Embryonic facial prominence (tissue), 1 donor: ENCODE data around the gene PRKD1.

ENCODE experiments used
- DNase-seq: peaks from one replicate; pipeline ENCODE4 v3.0.0-alpha.2; 2016; ENCODE audit errors: extremely low spot score

Gene PRKD1

DNA sequence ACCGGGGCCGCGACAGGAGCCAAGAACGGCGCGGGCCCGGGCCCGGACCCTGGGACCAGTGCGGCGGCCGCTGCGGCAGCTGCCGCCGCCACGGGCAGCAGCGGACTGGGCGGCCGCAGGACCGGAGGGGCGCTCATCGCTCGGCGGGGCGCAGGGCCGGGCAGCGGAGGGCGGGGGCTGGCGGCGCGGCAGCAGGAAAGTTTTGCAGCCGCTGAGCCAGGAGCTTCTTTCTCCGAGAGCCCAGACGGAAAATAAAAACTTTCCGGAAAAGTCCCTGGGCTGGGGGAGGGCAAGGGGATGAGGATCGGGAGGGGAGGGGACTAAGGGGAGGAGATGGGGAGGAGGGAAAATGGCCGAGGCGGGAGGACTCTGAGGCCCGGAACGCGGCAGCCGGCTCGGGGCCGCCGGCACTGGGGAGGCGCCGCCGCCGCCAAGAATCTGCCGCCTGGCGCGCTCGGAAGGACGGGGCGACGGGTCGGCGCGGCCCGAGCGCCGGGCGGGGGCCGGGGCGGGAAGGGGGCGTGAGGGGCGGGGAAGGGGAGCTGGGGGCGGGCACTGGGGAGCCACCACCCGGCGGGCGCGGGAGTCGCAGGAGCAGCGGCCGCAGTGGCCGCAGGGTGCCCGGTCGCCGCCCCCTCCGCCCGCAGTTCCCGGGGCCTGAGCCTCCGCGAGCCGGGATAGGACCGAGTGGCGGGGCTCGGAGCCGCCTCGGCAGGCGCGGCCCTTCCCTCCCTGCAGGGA is at the start of gene PRKD1:
Gene PRKD1 (minus strand): TSS at position 472 of the 741 bp plus-strand sequence.
- no peak for DNase-seq

DNA sequence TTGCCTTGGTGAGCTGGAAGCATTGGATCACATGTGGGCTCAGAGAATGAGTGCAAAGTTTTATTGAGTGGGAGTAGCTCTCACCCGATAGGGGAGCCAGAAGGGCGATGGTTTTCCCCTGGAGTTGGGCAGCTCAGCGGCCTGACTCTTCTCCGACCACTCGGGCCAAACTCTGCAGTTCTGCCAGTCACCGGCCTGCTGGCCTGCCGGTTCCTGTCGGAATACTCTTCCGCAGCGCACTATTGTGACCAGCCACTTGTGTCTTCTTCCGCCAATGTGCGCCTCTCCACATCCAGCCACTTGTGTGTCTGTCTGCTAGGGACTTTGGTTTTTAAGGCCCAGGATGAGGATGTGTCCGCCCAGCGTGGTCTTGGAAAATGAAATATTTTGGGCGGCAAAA is 43.5 kb upstream of the PRKD1 start:
- DNase-seq = no peak

DNA sequence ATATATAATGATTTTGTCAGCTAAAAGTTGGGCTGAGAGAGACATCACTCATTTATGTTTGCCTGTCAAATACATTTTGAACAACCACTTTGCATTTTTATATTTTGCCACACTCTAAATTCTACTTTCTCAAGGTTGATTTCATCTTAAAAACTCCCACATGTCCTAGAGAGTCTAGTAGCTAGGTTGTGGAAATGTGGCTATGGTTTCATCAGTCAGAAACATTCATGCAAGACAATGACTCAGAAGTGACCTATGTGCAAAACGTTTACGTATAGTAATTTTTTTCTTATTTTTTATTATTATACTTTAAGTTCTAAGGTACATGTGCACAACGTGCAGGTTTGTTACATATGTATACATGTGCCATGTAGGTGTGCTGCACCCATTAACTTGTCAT is 27.4 kb upstream of the PRKD1 start:
- no peak for DNase-seq

DNA sequence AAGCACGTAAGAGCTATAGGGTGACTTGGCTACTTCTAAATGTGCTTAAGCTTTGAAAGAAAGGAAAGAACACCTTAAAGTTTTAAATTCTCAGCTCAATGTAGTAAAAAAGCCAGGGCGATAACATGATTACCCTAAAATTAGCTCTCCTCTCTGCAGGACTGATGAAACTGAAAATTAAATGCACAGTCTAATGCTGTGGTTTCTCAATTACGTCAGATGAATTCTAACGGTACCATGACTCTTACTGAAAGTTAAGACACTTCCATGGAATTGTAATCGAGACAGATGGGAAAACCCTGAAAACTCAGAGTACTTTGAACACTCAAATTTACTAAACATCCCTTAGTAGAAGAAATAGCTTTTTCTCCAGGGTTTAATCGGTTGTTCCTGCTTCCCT is 25.9 kb upstream of the PRKD1 start:
- DNase-seq = no peak

DNA sequence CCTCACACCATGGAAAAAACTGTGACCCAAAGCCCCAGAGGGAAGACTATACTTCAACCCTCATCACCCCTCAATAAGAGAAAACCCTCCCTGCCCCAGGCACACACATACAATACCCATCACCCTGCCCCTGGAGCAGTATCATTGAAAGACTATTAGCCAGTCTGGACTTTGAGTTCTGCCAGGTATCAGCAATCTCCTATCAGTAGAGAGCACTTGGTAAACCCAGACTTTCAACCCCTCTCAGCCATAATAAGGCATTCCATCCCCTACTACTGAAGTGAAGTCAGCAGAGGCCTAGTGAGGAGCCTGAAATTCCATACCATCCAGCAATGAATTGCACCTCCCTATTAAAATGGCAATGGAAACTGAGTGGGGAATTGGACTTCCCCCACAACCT is 16.4 kb upstream of the PRKD1 start:
- DNase-seq = no peak

DNA sequence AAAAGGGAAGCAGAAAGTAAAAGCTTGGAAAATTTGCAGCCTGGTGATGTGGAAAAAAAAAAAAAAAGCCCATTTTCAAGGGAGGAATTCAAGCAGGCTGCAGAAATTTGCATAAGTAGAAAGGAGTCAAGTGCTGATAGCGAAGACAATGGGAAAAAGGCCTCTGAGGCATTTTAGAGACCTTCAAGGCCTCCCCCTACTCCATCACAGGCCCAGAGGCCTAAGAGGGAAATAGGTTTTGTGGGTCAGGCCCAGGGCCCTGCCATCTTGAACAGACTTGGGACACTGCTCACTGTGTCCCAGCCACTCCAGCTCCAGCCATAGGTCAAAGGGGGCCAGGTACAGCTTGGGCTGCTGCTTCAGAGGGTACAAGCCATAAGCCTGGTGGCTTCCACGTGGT is 13.8 kb upstream of the PRKD1 start:
- DNase-seq = no peak

DNA sequence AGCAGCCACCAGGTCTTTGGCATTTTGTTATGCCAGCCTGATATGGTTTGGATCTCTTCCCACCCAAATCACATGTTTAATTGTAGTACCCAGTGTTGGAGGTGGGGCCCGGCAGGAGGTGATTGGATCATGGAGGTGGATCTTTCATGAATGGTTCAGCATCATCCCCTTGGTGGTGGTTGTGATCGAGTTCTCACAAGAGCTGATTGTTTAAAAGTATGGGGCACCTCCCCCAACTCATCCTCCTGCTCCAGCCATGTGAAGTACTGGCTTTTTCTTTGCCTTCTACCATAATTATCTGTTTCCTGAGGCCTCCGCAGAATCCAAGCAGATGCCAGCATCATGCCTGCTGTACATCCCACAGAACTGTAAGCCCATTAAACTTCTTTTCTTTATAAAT is 12.8 kb upstream of the PRKD1 start:
- no peak for DNase-seq

DNA sequence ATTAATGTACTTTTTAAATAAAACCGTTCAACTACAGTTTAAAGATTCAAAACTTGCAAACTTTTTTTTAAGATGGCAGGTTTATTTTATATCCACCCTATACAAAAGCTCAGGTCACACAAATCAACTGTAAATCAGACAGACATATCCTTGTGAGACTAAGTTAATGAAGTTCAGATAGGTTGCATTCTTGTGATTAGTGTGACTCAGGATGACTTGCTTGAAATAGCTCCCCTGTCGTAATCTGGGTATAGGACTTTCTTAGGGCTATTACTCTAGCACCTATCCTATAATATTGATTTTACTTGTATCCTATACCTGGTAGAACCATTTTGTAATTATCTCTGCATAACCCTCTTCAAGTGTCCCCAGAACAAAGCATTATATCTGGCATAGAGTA is 9.5 kb upstream of the PRKD1 start:
- DNase-seq = no peak

DNA sequence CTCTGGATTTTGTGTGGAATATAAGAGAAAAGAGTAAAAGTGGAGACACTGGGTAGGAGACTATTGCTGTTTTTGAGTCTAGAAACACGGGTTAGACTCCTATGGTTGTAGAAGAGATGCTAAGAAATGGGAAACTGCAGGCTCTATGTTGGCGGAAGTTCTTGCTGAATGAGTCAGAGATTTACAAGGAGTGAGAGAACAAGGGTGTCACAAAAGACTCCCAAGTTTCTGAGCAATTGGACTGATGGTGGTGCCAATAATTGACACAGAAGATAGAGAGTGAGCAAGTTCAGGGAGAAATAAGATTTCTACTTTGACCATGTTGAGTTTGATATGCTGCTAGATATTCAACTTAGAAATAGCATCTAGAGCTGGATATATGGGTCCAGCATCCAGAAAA is 2.6 kb upstream of the PRKD1 start:
- DNase-seq = no peak

DNA sequence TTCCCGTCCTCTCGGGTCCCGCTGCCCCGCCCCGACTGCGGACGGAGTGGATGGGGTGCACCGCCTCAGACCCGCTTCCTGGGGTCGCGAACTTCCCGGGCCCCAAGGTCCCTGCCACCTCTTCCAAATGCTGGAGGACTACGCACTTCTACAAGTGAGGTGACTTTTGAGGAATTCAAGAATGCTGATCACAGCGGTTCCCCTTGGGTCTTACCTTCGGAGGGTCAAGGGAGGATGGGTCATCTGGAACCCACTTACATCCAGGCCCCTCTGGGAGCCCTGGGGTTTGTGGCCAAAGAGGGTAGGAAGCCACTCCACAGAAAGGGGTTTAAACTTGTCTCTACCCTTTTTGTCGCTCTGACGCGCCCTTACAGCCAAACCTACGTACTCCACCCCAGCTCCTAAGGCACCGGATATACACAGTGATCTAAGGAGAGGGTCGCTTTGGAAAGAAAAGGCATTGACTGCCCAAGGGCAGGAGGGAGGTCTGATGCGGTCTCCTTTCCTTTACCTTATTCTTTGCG is 532 bp upstream of the PRKD1 start:
- DNase-seq = no peak

DNA sequence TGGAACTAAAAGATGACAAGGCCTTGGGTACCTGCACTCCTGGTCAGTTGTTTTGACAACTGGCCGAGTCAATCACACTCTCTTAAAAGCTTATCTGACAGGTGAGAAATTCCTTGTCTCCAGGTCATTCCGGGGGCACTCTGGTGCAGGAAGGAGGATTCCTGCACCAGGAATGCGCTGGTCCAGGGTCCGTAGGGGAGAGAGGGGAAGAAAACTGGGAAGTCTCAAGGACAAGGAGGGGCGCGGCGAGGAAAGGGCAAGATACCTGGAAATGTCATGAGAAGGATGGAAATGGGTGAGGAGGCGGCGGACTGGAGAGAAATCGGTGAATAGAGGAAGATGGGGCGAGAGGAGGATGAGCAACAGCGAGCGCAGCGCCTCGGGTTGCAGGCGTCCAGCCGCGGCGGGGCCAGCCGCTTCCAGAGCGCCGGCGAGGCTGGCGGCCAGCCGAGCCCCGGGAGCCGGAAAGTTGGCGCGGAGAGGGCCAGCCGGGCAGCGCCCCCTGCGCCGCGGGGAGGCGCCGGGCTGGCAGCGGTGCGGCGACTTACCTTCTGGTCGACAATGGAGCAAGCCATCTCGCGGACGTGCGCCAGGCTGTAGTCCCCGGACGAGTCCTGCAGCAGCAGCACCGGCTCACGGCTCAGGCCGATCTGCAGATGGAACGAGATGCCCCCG is 809 bp downstream of the PRKD1 start:
- DNase-seq = no peak

DNA sequence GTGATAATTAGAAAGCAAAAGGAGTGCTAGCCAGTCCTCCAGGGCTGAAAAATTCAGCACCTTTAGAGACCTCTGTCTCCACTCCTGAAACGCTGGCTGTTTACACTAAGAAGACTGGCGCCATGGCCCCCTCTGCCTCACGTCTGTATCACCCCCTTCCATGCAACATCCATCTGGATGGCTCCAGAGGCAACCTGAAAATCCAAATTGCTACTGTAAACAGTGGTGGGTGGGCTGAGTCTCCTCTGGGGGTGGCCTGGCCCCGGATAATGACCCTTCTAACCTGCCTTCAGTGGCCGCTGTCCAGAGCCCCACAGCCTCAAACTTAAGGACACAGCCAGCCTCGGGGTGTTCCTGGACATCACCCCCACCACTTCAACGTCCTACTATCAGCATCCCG is 1.4 kb downstream of the PRKD1 start:
- no peak for DNase-seq

DNA sequence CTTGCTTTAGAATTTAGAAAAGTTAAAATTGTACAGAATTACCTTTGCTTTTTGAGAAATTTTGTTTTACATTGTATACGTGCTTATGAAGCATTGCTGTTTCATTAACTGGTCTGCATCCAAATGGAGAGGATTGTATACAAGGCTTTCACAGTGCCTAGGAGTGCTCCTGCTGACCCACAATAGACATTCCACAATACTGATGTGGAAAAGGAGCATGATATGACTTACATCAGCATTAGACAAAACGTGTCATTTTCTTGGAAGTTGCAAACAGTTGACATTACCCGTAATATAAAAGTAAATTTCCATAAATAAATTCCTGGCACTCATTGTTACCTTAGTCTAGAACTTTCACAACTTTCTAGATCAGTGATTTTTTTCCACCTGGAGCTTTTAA is 1.9 kb downstream of the PRKD1 start:
- no peak for DNase-seq

DNA sequence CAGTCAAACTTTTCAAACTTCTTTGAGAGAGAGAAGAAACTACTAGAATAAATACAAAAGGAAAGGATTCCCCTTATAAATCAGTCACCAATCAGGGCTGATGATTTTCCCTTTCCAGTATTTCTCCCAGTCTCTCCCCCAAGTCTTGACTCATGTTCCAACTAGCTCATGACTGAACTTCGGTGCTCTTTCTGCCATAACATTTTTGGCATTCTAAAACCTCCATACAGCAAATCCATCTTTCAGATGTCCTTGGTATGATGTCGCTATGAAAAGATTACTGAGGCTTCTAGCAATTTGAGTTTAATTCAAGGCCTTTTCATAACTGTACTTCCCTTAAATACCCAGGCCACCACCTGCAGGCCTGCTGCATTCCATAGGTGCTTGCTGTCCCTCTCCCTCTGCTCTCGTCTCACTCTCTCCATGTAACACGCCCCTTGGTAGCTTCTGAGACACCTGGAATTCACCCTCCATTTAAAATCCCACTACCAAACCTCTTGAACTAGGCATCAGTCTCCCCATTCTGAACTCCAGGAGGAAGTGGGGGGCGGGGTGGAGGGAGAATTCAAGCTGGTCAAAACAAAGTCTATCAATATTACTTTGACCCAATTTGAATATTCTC is 2.4 kb downstream of the PRKD1 start:
- no peak for DNase-seq

DNA sequence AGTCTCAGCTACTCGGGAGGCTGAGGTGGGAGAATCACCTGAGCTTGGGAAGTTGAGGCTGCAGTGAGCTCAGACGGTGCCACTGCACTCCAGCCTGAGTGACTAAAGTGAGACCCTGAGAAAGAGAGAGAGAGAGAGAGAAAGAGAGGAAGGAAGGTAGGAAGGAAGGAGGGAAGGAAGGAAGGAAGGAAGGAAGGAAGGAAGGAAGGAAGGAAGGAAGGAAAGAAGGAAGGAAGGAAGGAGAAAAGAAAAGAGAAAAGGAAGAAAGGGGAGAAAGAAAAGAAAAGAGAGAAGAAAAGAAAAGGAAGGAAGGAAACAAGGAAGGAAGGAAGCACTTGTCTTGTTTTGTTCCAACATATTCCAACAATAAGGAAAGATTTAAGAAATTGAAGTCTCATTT is 7.8 kb downstream of the PRKD1 start:
- no peak for DNase-seq

DNA sequence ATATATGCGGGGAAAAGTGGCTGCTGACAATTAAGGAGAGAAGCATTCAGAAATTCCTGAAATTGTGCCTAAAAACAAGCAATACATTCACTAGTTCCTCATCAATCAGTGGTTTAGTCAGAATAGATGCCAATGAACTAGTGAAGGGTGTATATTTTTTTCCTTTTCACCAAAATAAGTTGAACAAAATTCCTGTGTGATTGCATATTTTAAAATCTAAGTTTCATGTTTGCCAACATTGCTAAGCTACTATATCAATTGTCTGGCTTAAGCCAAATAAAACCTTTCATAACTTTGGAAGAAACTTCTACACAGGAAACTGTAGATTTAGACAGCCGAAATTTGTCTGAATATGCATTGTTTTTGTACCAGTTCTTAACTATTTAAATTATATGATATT is 8.7 kb downstream of the PRKD1 start:
- no peak for DNase-seq

DNA sequence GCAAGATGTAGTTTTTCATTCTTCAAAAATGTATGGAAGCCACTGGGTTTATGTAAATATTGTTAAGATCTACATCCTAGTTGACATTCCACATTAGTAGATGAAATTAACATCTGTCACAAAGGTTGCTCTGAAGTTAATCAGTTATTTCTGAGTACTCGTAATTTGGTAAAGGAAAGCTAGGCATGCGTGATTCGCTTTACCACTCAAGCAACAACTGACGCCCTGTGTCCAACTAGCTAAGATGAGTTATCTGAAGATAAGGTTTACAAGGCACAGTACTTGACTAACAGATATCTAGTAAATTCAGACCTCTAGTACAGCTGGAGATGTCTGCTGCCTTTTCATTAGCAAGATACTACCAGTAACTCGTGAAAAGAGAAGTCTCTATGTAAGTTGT is 14.1 kb downstream of the PRKD1 start:
- DNase-seq = no peak

DNA sequence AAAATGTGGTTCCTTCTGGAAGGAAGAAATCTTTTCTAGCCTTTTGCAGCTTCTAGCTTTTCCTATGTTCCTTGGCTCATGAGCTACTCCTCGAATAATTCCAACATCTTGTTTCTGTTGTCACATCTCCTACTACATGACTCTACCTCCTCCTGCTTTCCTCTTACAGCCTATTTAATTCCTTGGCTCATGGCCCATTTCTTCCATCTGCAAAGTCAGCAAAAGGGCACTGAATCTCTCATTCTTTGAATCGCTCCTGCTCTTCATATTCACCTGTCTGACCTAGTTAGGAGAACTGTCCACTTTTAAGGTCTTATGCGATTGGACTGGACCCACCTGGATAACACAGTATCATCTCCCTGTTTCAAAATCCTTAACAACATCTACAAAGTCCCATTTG is 15.8 kb downstream of the PRKD1 start:
- no peak for DNase-seq

DNA sequence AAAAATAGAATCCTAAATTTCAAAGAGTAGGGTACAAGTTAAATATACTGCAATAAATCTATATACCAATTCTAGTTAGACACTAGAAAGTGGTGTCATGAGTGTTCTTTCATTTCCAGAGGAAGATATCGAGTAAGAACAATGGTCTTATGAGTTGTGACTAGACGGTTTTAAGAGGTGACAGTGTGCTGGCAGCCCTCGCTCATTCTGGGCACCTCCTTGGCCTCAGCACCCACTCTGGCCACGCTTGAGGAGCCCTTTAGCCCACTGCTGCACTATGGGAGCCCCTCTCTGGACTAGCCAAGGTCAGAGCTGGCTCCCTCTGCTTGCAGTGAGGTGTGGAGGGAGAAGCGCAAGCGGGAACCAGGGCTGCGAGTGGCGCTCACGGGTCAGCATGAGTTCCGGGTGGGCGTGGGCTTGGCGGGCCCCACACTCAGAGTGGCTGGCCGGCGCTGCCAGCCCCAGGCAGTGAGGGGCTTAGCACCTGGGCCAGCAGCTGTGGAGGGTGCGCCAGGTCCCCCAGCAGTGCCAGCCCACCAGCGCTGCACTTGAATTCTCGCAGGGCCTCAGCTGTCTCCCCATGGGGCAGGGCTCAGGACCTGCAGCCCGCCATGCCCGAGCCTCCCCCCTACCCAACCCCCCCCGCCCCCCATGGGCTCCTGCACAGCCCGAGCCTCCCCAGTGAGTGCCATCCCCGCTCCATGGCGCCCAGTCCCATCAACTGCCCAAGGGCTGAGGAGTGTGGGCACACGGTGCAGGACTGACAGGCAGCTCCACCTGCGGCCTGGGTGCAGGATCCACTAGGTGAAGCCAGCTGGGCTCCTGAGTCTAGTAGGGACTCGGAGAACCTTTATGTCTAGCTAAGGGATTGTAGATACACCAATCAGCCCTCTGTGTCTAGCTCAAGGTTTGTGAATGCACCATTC is 18.7 kb downstream of the PRKD1 start:
- no peak for DNase-seq

DNA sequence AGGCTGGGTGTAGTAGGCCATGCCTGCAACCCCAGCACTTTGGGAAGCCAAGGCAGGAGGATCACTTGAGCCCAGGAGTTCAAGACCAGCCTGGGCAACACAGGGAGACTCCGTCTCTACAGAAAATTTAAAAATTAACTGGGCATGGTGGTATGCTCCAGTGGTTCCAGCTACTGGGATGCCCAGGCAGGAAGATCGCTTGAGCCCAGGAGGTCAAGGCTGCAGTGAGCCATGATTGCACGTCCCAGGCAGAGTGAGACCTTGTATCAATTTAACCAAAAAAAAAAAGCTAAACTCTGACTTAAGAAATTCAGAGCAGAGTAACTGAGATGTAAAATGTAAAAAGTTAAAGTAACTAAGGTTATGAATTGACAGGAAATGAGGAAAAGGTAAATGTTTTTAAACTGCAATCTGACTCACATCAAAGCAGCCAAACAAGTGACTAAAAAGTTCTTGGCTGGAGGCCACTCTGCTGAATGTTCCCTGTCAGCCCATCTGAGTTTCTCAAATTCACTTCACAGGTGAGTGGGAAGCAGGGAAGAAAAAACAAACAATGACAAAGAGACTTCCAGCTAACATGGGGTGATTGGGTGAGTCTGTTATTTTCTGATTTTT is 21.3 kb downstream of the PRKD1 start:
- DNase-seq = no peak

DNA sequence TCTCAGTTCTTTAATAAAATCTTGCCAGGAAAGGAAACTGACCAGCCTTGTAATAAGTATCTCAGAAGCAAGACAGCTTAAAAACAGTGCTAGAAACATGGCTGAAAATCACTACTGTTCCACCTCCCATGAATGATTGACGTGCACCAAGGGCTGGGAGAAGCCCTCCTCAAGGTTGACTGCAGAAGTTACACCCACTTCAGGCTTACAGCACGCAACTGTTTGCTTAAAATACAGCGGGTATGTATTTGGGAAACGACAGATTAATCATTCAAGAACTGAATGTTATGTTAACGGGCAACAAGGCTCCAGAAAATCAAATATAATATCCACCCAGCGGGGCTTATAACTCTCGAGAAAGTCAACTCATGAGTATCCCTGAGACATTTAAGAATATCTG is 22.1 kb downstream of the PRKD1 start:
- no peak for DNase-seq
